Measurements from ENCODE around the gene MGLL. TPM values are rescaled to one million over a fixed set of nuclear protein-coding genes. Genes with fewer than 3 reads are reported as not detected.

MGLL gene
- total and polyA plus RNA-seq, 9 of the 15 experiments (the other 6 are each of a cell fraction or from before 2014, with no cell fraction given) = 0.12 to 0.32 (median 0.18) TPM; not detected in 6

- no peak for TF ChIP-seq SIN3A (IDR thresholded peaks at IDR 0.05; ENCODE audit: borderline replicate concordance in 2 of 2, control insufficient read depth in 1 of 2, low read depth in 2 of 2, low read length in 2 of 2)
- no peak for TF ChIP-seq NFE2 (IDR thresholded peaks at IDR 0.05; ENCODE audit: low read depth)
- no peak for TF ChIP-seq CBFA2T3 (IDR thresholded peaks at IDR 0.05)
- TF ChIP-seq MNT (conservative IDR thresholded peaks at IDR 0.05) = peak in 1 of 2 experiments; percentile 43; a peak in 2 of 4 replicates
- TF ChIP-seq POLR2AphosphoS5 (IDR thresholded peaks at IDR 0.05; ENCODE audit: control insufficient read depth, insufficient read depth, low read depth, low read length) = peak; percentile 87
- no peak for TF ChIP-seq TSHZ1 (CRISPR knock-in tag; IDR thresholded peaks at IDR 0.05)
- TF ChIP-seq SUPT5H (IDR thresholded peaks at IDR 0.05) = peak; percentile 74
- TF ChIP-seq ZBTB26 (CRISPR knock-in tag; IDR thresholded peaks at IDR 0.05) = no peak
- no peak for TF ChIP-seq C11orf30 (IDR thresholded peaks at IDR 0.05; ENCODE audit: low read depth)
- TF ChIP-seq MAZ (CRISPR knock-in tag; conservative IDR thresholded peaks at IDR 0.05 in 1 of 2, IDR thresholded peaks at IDR 0.05 in 1 of 2) = peak in 1 of 2 experiments; percentile 84; a peak in 3 of 4 replicates
- TF ChIP-seq KDM5B (IDR thresholded peaks at IDR 0.05; ENCODE audit: insufficient replicate concordance, low read depth, low read length) = peak; percentile 56
- peak; percentile 38; the same call in 1 of the 2 replicates for TF ChIP-seq L3MBTL2 (IDR thresholded peaks at IDR 0.05)
- TF ChIP-seq UBTF (IDR thresholded peaks at IDR 0.05; ENCODE audit: borderline replicate concordance in 1 of 2, low read depth in 2 of 2, low read length in 2 of 2) = 0 out of 4 replicates have a peak, but pooled peaks of 1 of the 2 experiments have one; percentile 16
- no peak for TF ChIP-seq ZNF174 (CRISPR knock-in tag; IDR thresholded peaks at IDR 0.05)
- TF ChIP-seq DNMT1 (IDR thresholded peaks at IDR 0.05) = no peak
- no peak for TF ChIP-seq CREBBP (IDR thresholded peaks at IDR 0.05; ENCODE audit: low read depth, low read length)
- TF ChIP-seq EGR1 (conservative IDR thresholded peaks at IDR 0.05) = peak; percentile 19; the same call in 1 of the 2 replicates
- 0 out of 2 replicates have a peak, but pooled peaks have one; percentile 51 for TF ChIP-seq CXXC5 (CRISPR knock-in tag; IDR thresholded peaks at IDR 0.05)
Observed at GRCh38 chr3:127672429-127673190, 149.7 kb downstream of the MGLL start, which contains the start of gene ABTB1 (continued).
